HCT116 (cell line): Measurements from ENCODE around the gene FXYD1.

Experiments
- CEBPB ChIP-seq: IDR thresholded peaks from 2 replicates; pipeline ENCODE4 v1.6.1; 2012; ENCODE audit warnings: low read depth
- EZH2 ChIP-seq: fragments of 200-600 bp; sonication (generic); IDR thresholded peaks from 2 replicates; pipeline ENCODE4 v1.6.1; 2017; ENCODE audit warnings: antibody characterized with exemption, mixed run types
- EZH2phosphoT487 ChIP-seq: fragments of 200-600 bp; IDR thresholded peaks from 2 replicates; pipeline ENCODE4 v1.6.1; 2018; ENCODE audit warnings: antibody characterized with exemption, borderline replicate concordance
- POLR2A ChIP-seq: IDR thresholded peaks from 2 replicates; pipeline ENCODE4 v1.7.0; 2011; ENCODE audit warnings: borderline replicate concordance; ENCODE audit not compliant: insufficient read depth, insufficient read length; ENCODE audit errors: extremely low read depth
- POLR2AphosphoS5 ChIP-seq: IDR thresholded peaks from 2 replicates; pipeline ENCODE4 v1.6.1; 2011; ENCODE audit warnings: mild to moderate bottlenecking, low read depth, low read length, moderate library complexity
- RAD21 ChIP-seq: IDR thresholded peaks from 2 replicates; pipeline ENCODE4 v1.6.1; 2012; ENCODE audit warnings: low read depth, mild to moderate bottlenecking
- YY1 ChIP-seq: IDR thresholded peaks from 2 replicates; pipeline ENCODE4 v1.6.1; 2011; ENCODE audit warnings: low read length, low read depth, moderate library complexity, mild to moderate bottlenecking; ENCODE audit not compliant: insufficient replicate concordance; ENCODE audit errors: extremely low read depth
- TF ChIP-seq, protein P1 (sequence below): IDR thresholded peaks from 2 replicates; pipeline ENCODE4 v1.6.1; 2012
- TF ChIP-seq, protein P2 (sequence below), 3 experiments: fragments of 200-600 bp in 1 of 3; sonication (generic) in 1 of 3; IDR thresholded peaks in 2 of 3; conservative IDR thresholded peaks in 1 of 3; 2 replicates each; pipeline ENCODE4 v1.5.1; 2012 to 2017; ENCODE audit warnings: low read depth in 2 of 3, low read length in 2 of 3, antibody characterized with exemption in 1 of 3, borderline replicate concordance in 1 of 3, control low read depth in 1 of 3, mild to moderate bottlenecking in 1 of 3, mixed read lengths in 1 of 3, mixed run types in 1 of 3, moderate library complexity in 1 of 3; ENCODE audit not compliant: insufficient read depth in 1 of 3
- TF ChIP-seq, protein P3 (sequence below): IDR thresholded peaks from 2 replicates; pipeline ENCODE4 v1.6.1; 2012; ENCODE audit warnings: low read depth

DNA sequence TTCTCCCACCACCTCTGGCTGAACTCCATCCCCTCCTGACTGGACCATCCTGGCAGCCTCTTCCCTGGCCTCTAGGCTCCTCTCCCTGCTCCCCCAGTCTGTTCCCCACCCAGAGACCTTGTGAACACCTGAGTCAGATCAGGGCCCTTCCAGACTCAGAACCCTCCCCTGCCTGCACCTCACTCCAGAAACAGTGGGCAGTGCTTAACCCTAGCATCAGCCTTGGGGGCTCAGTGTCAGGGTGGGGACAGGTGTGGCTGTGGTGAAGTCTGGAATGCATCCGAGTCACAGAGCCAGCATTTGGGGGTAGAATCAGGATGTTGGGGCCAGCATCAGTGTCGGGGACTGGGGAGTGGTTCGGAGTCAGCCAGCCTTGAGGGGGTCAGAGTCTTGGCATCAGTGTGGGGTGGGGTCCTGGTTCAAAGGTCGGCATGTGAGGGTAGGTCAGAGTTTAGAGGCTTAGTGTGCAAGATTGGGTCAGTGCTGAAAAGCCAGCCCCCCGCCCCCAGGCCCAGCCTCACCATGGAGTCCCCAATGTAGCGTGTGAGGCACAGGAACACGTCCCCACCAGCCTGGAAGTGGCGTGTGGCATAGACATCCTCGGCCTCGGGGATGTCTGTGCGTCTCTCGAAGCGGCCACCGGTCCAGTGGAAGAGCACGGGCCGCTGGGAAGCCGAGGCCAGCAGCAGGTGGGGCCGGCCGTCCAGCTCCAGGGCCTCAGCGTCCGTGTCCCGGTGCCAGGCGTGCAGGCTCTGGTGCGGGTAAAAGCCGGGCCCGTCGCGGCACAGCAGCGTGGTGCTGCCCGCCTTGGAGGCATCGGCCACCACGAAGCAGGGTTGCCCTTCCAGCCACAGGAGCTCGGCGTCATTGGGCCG, 12.6 kb upstream of the FXYD1 start:
- TF ChIP-seq EZH2phosphoT487 (no peak), POLR2A (no peak), YY1 (no peak), EZH2 (no peak), RAD21 (no peak), POLR2AphosphoS5 (no peak), CEBPB (no peak)
- TF ChIP-seq, protein P1, sequence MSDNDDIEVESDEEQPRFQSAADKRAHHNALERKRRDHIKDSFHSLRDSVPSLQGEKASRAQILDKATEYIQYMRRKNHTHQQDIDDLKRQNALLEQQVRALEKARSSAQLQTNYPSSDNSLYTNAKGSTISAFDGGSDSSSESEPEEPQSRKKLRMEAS: no peak
- TF ChIP-seq, protein P2, sequence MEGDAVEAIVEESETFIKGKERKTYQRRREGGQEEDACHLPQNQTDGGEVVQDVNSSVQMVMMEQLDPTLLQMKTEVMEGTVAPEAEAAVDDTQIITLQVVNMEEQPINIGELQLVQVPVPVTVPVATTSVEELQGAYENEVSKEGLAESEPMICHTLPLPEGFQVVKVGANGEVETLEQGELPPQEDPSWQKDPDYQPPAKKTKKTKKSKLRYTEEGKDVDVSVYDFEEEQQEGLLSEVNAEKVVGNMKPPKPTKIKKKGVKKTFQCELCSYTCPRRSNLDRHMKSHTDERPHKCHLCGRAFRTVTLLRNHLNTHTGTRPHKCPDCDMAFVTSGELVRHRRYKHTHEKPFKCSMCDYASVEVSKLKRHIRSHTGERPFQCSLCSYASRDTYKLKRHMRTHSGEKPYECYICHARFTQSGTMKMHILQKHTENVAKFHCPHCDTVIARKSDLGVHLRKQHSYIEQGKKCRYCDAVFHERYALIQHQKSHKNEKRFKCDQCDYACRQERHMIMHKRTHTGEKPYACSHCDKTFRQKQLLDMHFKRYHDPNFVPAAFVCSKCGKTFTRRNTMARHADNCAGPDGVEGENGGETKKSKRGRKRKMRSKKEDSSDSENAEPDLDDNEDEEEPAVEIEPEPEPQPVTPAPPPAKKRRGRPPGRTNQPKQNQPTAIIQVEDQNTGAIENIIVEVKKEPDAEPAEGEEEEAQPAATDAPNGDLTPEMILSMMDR (IDR thresholded peaks at IDR 0.05 in 2 of 3, conservative IDR thresholded peaks at IDR 0.05 in 1 of 3; ENCODE audit: borderline replicate concordance in 1 of 3, insufficient read depth in 1 of 3, low read depth in 2 of 3, low read length in 2 of 3): no peak
- TF ChIP-seq, protein P3, sequence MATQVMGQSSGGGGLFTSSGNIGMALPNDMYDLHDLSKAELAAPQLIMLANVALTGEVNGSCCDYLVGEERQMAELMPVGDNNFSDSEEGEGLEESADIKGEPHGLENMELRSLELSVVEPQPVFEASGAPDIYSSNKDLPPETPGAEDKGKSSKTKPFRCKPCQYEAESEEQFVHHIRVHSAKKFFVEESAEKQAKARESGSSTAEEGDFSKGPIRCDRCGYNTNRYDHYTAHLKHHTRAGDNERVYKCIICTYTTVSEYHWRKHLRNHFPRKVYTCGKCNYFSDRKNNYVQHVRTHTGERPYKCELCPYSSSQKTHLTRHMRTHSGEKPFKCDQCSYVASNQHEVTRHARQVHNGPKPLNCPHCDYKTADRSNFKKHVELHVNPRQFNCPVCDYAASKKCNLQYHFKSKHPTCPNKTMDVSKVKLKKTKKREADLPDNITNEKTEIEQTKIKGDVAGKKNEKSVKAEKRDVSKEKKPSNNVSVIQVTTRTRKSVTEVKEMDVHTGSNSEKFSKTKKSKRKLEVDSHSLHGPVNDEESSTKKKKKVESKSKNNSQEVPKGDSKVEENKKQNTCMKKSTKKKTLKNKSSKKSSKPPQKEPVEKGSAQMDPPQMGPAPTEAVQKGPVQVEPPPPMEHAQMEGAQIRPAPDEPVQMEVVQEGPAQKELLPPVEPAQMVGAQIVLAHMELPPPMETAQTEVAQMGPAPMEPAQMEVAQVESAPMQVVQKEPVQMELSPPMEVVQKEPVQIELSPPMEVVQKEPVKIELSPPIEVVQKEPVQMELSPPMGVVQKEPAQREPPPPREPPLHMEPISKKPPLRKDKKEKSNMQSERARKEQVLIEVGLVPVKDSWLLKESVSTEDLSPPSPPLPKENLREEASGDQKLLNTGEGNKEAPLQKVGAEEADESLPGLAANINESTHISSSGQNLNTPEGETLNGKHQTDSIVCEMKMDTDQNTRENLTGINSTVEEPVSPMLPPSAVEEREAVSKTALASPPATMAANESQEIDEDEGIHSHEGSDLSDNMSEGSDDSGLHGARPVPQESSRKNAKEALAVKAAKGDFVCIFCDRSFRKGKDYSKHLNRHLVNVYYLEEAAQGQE: no peak
